ENCODE results near the gene RUSC1. TPM values are rescaled to one million over a fixed set of nuclear protein-coding genes. Genes with fewer than 3 reads are reported as not detected.
"Not testable (repeated sequence)": the region's sequence is repeated elsewhere in the genome, so short reads cannot be mapped to it uniquely, and the experiment has no call there.

RUSC1 gene
- total RNA-seq, 2 experiments from 2014 or later, result 23.2 to 28.5 TPM

DNA sequence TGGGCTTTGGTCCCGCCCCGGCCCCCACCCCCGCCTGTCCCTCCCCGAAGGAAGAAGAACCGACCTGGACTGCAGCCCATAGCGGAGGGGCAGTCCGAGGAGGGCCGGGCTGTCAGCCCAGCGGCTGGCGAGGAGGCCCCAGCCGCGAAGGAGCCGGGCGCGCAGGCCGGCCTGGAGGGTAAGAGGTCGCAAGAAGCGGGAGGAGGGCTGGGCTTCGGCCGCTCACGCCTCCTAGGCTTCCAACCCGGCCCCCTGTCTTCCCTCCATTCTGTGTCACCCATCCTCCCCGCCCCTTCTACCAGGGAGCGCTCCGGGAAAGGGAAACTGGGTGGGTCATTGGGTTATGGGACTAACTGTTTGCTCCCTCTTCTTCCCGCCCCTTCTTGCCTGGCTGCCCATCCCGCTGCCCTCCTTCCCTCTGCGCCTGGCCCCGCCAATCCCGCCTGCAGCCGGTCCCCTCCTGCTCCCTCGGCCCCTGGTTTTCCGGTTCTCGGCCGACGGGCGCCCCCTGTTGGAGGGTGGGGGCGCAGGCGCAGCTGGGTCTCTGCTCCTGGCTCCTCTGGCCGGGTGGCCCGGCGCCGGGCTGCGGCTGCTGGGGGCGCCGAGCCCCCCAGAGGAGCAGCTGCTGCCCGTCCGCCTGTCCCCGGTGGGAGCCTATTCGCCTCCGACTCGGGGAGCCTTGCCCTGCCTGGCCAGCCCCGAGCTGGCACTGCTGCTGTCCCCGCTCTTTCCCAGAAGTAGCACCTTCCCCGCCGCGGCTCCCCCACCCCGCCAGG is 2.4 kb downstream of the RUSC1 start:
- peaks cover 17% of the 10 kb centered on the region for H3K36me3 Mint-ChIP-seq
- POLR2A ChIA-PET, result interaction anchor here (0.7 to 5.2 kb wide), 20 partner anchors 13 to 286 kb away, joined by 3 to 36 read pairs (median 4); partner anchors contain the start of genes ASH1L, CLK2, ENTREP3 and FDPS
- H3K27ac Mint-ChIP-seq, result peak overlapping the region; percentile 67
- H3K4me1 Mint-ChIP-seq, result peaks cover 45% of the 10 kb centered on the region
- no peaks in the 10 kb centered on the region for H3K27me3 Mint-ChIP-seq
- peak; percentile 96 for DNase-seq
- peak; percentile 49 for ATAC-seq (ENCODE audit: low read depth)
- peak overlapping the region; percentile 90 for H3K4me3 Mint-ChIP-seq
- H3K9me3 Mint-ChIP-seq, result no peaks in the 10 kb centered on the region

GRCh38 chr1:155323729-155324036 is 3.0 kb downstream of the RUSC1 start:
- DNase-seq (peak; percentile 90), ATAC-seq (ENCODE audit: low read depth) (peak; percentile 52)
- H3K4me1 Mint-ChIP-seq, result peaks cover 40% of the 10 kb centered on the region
- H3K9me3 Mint-ChIP-seq, result no peaks in the 10 kb centered on the region
- H3K27ac Mint-ChIP-seq, result peak overlapping the region; percentile 34
- no peaks in the 10 kb centered on the region for H3K27me3 Mint-ChIP-seq
- POLR2A ChIA-PET, result interaction anchor here (0.7 to 5.2 kb wide), 18 partner anchors 14 to 286 kb away, joined by 3 to 36 read pairs (median 4); partner anchors contain the start of genes ASH1L, CLK2, ENTREP3 and FDPS
- peak overlapping the region; percentile 90 for H3K4me3 Mint-ChIP-seq
- H3K36me3 Mint-ChIP-seq, result peaks cover 15% of the 10 kb centered on the region

DNA sequence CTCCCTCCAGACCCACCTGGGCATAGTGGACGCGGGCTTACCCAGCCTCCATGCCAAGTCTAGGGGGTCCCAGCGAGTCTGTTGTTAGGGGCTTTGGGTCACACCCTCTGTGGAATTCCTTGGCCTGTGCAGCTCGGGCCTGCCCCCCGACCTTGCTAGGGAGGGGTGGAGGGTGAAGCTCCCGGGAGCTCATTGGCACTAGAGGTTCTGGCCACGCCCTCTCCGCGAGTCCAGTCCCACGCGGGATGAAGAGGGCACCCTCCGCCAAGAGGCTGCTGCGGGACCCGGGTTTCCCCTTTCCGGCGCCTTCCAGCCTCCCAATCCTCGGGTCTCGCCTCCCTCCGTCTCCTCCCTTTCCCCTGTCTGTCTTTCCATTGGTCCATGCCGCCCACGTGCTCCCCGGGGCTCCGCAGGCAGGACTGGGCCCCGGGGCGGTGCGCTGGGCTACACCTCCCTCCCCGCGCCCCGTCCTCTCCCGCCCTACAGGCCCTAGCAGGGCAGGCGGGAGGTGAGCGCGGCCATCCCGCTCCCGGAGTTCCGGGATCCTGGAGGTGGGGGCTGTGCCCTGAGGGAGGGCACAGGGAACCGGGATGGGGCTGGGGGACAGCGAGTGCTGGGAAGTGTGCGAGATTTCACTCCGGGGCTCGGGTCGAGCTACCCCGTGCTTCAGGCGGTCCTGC is 3.5 kb downstream of the RUSC1 start:
- ATAC-seq (ENCODE audit: low read depth) (peak; percentile 82), DNase-seq (peak; percentile 90)
- Mint-ChIP-seq H3K27me3 (no peaks in the 10 kb centered on the region), H3K4me3 (peak overlapping the region; percentile 90), H3K36me3 (peaks cover 11% of the 10 kb centered on the region), H3K9me3 (no peaks in the 10 kb centered on the region), H3K27ac (peak overlapping the region; percentile 81), H3K4me1 (peaks cover 37% of the 10 kb centered on the region)
- POLR2A ChIA-PET, result interaction anchor here (0.6 to 5.2 kb wide), 18 partner anchors 14 to 285 kb away, joined by 3 to 36 read pairs (median 4); partner anchors contain the start of genes ASH1L, CLK2, ENTREP3 and FDPS

DNA sequence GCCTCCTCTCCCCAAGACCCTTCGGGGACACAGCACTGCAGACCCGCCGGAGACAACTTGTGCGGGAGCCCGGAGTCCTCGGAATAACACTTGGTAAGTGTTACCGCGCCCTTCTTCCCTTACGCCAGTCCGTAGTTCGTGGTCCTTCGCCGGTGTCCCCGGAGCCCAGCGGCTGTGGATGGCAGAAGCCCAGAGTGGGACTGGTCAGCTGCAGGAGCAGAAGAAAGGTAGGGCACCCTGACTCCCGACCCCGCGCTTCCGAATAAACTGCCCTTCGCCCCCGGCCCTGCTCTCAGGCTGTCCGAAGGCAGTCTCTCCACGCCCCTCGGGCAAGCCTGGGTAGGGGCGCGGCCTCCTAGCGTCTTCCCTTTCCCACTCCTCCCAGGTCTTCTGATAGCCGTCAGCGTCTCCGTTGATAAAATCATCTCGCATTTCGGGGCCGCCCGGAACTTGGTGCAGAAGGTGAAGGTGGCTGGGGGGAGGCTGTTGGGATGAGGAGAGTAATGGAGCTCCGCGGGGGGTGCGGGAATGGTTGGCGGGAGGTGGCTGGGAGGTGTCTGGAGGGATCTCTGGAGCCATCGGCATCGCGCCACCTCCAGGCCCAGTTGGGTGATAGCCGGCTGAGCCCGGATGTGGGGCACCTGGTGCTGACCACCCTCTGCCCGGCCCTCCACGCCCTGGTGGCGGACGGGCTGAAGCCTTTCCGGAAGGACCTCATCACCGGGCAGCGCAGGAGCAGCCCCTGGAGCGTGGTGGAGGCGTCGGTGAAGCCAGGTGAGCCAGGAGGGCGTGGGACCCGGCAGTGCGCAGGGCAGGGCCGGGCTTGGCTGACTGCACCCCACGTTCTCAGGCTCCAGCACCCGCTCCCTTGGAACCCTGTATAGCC is 4.3 kb downstream of the RUSC1 start:
- no peak for DNase-seq
- Mint-ChIP-seq H3K36me3 (peaks cover 6% of the 10 kb centered on the region), H3K4me1 (peaks cover 30% of the 10 kb centered on the region), H3K27me3 (no peaks in the 10 kb centered on the region), H3K27ac (no peak overlapping the region), H3K9me3 (no peaks in the 10 kb centered on the region), H3K4me3 (peak overlapping the region; percentile 90)
- no peak for ATAC-seq (ENCODE audit: low read depth)
- POLR2A ChIA-PET, result interaction anchor here (2.7 to 5.2 kb wide), 3 partner anchors 17 to 74 kb away, joined by 11 to 36 read pairs (median 22); partner anchors contain the start of genes CLK2 and FDPS

GRCh38 chr1:155325603-155325893 is 4.9 kb downstream of the RUSC1 start:
- Mint-ChIP-seq H3K9me3 (no peaks in the 10 kb centered on the region), H3K4me1 (peaks cover 24% of the 10 kb centered on the region), H3K27ac (peak overlapping the region; percentile 78), H3K36me3 (peaks cover under 1% of the 10 kb centered on the region), H3K27me3 (no peaks in the 10 kb centered on the region), H3K4me3 (peak overlapping the region; percentile 90)
- ATAC-seq (ENCODE audit: low read depth) (no peak), DNase-seq (no peak)
- POLR2A ChIA-PET, result interaction anchor here (2.7 kb wide), 1 partner anchor 52 kb away, joined by 11 read pairs; the partner anchor contains the start of gene CLK2

- POLR2A ChIA-PET, result no interaction called here
- peaks cover 4% of the 10 kb centered on the region for H3K36me3 Mint-ChIP-seq
- peak overlapping the region; percentile 90 for H3K4me3 Mint-ChIP-seq
- no peaks in the 10 kb centered on the region for H3K9me3 Mint-ChIP-seq
- no peaks in the 10 kb centered on the region for H3K27me3 Mint-ChIP-seq
- ATAC-seq (ENCODE audit: low read depth), result no peak
- peak overlapping the region; percentile 78 for H3K27ac Mint-ChIP-seq
- H3K4me1 Mint-ChIP-seq, result peaks cover 26% of the 10 kb centered on the region
- DNase-seq, result no peak
Observed at GRCh38 chr1:155326020-155326526, 5.4 kb downstream of the RUSC1 start.

DNA sequence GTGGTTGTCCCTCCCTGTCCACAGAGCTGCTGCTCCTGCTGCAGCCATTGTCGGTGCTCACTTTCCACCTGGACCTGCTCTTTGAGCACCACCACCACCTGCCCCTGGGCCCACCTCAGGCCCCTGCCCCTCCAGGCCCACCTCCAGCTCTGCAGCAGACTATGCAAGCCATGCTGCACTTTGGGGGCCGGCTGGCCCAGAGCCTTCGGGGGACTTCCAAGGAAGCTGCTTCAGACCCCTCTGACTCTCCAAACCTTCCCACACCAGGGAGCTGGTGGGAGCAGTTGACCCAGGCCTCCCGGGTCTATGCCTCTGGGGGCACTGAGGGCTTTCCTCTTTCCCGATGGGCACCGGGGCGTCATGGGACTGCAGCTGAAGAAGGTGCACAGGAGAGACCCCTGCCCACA is 5.9 kb downstream of the RUSC1 start:
- Mint-ChIP-seq H3K27me3 (no peaks in the 10 kb centered on the region), H3K27ac (no peak overlapping the region), H3K4me3 (no peak overlapping the region), H3K36me3 (peaks cover 8% of the 10 kb centered on the region), H3K9me3 (no peaks in the 10 kb centered on the region), H3K4me1 (peaks cover 25% of the 10 kb centered on the region)
- POLR2A ChIA-PET, result no interaction called here
- ATAC-seq (ENCODE audit: low read depth) (no peak), DNase-seq (no peak)

- Mint-ChIP-seq H3K27me3 (no peaks in the 10 kb centered on the region), H3K4me1 (peaks cover 17% of the 10 kb centered on the region), H3K36me3 (peaks cover 8% of the 10 kb centered on the region), H3K4me3 (no peak overlapping the region), H3K27ac (no peak overlapping the region), H3K9me3 (no peaks in the 10 kb centered on the region)
- DNase-seq, result no peak
- no peak for ATAC-seq (ENCODE audit: low read depth)
- POLR2A ChIA-PET, result interaction anchor here (0.6 to 1.1 kb wide), 2 partner anchors 37 to 235 kb away, joined by 3 to 6 read pairs; partner anchors contain the start of gene ASH1L
Observed at GRCh38 chr1:155327981-155328380, 7.3 kb downstream of the RUSC1 start.

- H3K4me3 Mint-ChIP-seq; POLR2A ChIA-PET; DNase-seq; H3K9me3 Mint-ChIP-seq; H3K27ac Mint-ChIP-seq; H3K27me3 Mint-ChIP-seq; ATAC-seq (ENCODE audit: low read depth): not testable (repeated sequence)
- H3K4me1 Mint-ChIP-seq, result peaks cover 17% of the 10 kb centered on the region
- H3K36me3 Mint-ChIP-seq, result peaks cover 12% of the 10 kb centered on the region
Observed at GRCh38 chr1:155328856-155329255, 8.2 kb downstream of the RUSC1 start.

DNA sequence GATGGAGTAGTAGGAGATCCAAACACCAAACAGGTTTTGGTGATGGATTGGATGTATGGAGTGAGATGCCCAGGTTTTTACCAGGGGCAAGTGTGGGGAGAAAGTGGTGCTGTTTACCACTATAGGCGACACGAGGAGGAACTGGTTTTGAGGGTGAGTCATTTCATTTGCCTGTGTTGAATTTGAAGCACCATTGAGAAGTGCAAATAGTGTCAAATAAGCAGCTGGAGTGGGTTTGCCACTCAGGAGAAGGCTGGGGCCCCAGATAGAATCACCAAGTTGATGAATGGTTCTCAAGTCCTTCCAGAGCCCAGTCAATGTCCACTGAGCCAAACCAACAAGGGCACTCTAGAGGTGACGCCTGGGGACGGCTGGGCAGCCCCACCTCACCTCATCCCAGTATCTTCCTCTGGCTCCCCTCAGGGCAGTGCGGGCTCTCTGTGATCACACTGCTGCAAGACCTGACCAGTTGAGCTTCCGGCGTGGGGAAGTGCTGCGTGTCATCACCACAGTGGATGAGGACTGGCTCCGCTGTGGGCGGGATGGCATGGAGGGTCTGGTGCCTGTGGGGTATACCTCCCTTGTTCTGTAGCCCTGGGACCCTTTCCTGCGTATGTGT is 9.4 kb downstream of the RUSC1 start:
- H3K27ac Mint-ChIP-seq, result no peak overlapping the region
- POLR2A ChIA-PET, result no interaction called here
- H3K9me3 Mint-ChIP-seq, result no peaks in the 10 kb centered on the region
- DNase-seq (no peak), ATAC-seq (ENCODE audit: low read depth) (no peak)
- peaks cover 20% of the 10 kb centered on the region for H3K4me1 Mint-ChIP-seq
- no peaks in the 10 kb centered on the region for H3K27me3 Mint-ChIP-seq
- no peak overlapping the region for H3K4me3 Mint-ChIP-seq
- peaks cover 12% of the 10 kb centered on the region for H3K36me3 Mint-ChIP-seq

DNA sequence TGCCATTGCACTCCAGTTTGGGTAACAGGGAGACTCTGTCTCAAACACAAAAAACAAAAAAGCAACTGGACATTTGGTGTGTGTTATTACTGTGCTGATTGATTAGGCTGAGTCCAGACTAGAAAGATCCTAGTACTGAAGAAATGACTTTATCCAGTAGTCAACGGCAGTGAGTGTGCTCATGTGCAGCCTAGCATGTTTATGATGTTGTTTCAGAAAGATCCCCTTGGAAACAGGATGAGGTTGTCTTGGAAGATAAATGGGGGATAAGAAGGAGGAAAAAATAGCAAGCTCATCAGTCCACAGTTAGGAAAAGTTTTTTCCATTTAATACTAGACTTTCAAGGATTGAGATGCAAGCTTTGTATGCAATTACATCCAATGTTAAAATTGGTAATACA is 14.3 kb downstream of the RUSC1 start:
- no peaks in the 10 kb centered on the region for H3K9me3 Mint-ChIP-seq
- peaks cover 24% of the 10 kb centered on the region for H3K36me3 Mint-ChIP-seq
- H3K4me1 Mint-ChIP-seq, result peaks cover 8% of the 10 kb centered on the region
- no peak overlapping the region for H3K4me3 Mint-ChIP-seq
- DNase-seq (no peak), ATAC-seq (ENCODE audit: low read depth) (no peak)
- no peaks in the 10 kb centered on the region for H3K27me3 Mint-ChIP-seq
- no peak overlapping the region for H3K27ac Mint-ChIP-seq
- POLR2A ChIA-PET, result no interaction called here

DNA sequence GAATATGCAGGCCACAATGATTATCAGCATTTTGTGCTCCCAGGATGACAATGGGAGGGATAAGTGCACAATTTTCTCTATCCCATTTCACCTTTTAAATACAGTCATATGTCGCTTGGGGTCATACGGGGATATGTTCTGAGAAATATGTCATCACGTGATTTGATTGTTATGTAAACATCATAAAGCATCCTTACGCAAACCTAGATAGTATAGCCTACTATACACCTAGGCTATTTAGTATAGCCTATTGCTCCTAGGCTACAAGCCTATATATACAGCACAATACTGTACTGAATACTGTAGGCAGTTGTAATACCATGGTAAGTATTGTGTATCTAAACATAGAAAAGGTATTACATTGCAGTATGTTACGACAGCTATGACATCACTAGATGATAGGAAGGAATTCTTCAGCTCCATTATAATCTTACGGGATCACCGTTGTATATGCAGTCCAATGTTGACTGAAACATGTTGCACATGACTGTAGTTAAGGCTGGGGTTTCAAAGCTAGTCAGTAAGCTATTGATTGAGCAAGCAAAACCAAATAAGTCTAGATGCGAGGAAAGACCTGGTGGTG is 18.9 kb downstream of the RUSC1 start:
- ATAC-seq (ENCODE audit: low read depth) (no peak), DNase-seq (no peak)
- no peaks in the 10 kb centered on the region for H3K27me3 Mint-ChIP-seq
- H3K9me3 Mint-ChIP-seq, result no peaks in the 10 kb centered on the region
- peaks cover 33% of the 10 kb centered on the region for H3K36me3 Mint-ChIP-seq
- POLR2A ChIA-PET, result no interaction called here
- H3K4me3 Mint-ChIP-seq, result no peak overlapping the region
- H3K27ac Mint-ChIP-seq, result no peak overlapping the region
- peaks cover 2% of the 10 kb centered on the region for H3K4me1 Mint-ChIP-seq

All from activated naive CD8-positive, alpha-beta T cell treated with anti-CD3 and anti-CD28 coated beads, Interleukin-2, amount 10 ng/mL, durations not matched to agents 7 days and 5 days (primary cell).